ENCODE results near the gene LTBP1. TPM values are rescaled to one million over a fixed set of nuclear protein-coding genes. Genes with fewer than 3 reads are reported as not detected.
"Not testable (repeated sequence)": the region's sequence is repeated elsewhere in the genome, so short reads cannot be mapped to it uniquely, and the experiment has no call there.

Gene LTBP1
- polyA plus RNA-seq, 12 donors, result 53.9 to 102 (median 63.6) TPM; not detected in 1

GRCh38 chr2:33137331-33137730, 190.6 kb downstream of the LTBP1 start:
- DNase-seq, result no peak

- no peak for DNase-seq
Observed at GRCh38 chr2:33139949-33140348, 193.2 kb downstream of the LTBP1 start.

- no peak for DNase-seq
Observed at GRCh38 chr2:33141476-33141875, 194.7 kb downstream of the LTBP1 start.

DNA sequence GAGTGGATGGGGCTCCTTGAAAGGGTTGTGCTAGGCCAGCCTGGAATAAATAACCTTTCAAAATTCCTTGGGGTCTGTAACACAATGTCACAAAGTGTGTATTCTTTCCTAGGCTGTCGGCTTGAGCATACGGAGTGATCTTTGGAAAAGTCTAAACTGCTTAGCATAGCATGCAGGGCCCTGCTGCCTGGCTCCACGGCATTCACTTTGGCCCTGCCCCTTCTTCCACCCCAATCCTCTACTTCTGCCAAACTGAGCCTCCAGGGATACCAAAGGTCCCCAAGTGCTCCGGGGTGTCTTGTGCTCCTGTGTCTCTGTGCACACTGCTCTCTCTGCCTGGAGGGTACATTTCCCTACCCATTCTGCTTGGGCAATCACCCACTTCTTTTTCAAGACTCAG, 196.1 kb downstream of the LTBP1 start:
- DNase-seq, result no peak

- no peak for DNase-seq
Observed at GRCh38 chr2:33144243-33144642, 197.5 kb downstream of the LTBP1 start.

DNA sequence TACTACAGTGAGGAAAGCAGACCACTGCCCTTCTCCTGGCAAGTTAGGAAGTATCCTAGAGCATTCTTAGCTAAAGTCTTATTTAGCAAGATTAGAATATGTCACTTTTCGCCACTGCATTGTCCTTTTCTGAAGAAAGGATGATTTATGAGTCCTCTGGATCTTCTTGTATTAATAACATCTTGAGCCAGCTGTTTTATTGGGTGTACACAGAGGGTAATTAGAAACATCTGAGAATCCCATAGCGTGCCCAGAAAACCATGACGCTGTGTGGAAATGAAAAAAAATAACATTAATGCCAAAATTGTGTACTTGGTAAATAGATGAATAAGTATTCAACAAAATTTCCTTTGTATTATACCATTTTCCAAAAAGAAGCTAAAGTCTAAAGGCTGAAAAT, 198.7 kb downstream of the LTBP1 start:
- no peak for DNase-seq

DNA sequence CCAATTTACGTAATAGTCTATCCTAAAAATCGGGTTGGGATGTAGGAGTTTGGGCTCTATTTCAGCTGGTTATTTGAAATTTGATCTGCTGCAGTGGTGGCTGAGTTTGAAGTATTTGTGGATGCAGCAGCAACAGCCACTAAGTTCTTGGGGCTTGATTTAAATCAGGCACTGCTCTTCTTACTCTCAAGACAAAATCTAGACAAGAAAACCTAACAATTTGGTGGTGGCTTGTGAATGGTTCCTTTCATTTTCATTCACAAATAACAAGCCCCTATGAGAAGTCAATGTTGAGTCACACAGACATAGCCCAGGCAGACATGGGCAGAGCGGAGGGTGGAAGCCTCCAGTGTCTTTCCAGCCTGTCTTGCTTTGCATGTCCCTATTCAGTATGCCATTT, 199.3 kb downstream of the LTBP1 start:
- DNase-seq, result no peak

DNA sequence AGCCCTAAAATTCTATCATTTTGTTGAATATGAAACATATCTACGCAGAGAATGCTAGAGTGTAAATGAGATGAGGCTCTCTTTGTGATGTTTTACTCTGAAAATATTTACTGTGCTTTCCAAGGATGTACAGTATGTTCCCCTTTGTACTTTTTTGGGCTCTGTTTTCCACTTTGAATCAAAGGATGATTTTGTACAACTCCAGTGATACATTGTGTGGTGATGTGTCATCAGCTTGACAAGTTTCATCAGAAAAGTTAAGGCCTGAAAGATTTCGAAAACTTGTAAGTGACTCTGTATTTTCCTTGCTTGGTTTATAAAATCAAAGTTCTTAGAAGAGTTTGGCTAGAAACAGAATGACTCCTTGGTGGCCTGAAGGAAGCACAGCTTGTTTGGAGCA, 206.3 kb downstream of the LTBP1 start:
- no peak for DNase-seq

DNA sequence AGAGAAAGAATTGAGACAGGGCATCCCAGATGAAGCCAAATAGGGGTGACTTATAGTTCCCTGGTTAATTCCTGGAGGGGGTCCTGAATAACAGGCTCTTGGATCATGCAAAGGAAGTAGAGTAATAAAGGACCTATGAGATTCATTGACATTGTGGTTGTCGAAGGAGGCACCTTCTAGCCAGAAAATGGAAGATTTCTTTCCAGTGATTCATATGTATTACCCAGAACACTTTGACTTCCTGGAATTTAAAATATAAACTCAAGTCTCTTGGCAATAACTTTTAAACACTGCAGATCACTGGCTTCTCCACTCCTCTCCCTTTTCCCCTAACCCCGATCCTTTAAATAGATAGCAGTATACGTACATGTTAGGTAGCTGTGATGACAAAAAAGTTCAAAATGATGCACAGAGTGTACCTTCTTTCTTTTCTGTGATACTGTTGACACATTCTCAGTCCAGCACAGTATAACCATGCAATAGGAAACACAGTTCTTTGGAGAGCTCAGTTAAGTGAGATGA, 211.8 kb downstream of the LTBP1 start:
- DNase-seq, result no peak

GRCh38 chr2:33160191-33160590, 213.4 kb downstream of the LTBP1 start:
- no peak for DNase-seq

GRCh38 chr2:33166287-33166881, 219.6 kb downstream of the LTBP1 start:
- no peak for DNase-seq

- DNase-seq, result no peak
Observed at GRCh38 chr2:33167622-33168245, 221.0 kb downstream of the LTBP1 start.

DNA sequence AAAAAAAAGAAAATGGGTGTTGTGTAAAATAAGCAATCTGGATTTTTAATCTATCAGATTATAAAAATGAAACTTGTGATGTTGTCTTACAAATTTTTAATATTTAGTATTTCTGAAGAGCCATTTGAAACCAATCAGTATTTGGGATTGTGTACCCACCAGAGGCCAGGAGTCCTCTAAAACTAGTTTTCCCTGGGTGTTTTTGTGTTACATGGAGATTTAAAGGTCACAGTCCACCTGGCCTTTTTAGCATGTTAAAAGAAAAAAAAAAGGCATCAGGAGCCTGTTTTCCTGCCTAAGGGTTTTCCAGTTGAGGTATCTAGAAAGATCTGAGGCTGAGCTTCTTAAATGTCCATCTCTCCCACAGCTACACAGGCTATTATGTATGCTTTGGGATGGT, 221.7 kb downstream of the LTBP1 start:
- no peak for DNase-seq

GRCh38 chr2:33168922-33169321, 222.2 kb downstream of the LTBP1 start:
- no peak for DNase-seq

GRCh38 chr2:33170251-33170650, 223.5 kb downstream of the LTBP1 start:
- DNase-seq, result not testable (repeated sequence)

DNA sequence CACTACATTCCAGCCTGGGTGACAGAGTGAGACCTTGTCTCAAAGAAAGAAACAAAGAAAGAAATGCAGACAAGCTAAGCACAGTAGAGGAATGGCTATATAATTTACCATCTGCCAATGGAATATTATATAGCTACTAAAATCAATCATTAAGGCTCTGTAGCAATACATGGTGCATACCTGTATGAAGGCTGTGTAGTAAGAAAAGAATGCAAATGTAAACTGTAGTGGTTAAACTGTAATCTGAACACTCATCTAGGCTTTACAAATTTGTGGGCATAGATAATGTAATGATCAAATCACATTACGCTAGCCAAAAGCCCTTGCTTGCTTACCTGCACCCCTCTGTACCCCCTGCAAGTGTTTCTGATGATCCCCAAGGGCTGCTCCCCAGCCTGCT, 230.9 kb downstream of the LTBP1 start:
- DNase-seq, result no peak

GRCh38 chr2:33178209-33178608, 231.5 kb downstream of the LTBP1 start:
- DNase-seq, result no peak

- DNase-seq, result no peak
Observed at GRCh38 chr2:33180915-33181314, 234.2 kb downstream of the LTBP1 start.

DNA sequence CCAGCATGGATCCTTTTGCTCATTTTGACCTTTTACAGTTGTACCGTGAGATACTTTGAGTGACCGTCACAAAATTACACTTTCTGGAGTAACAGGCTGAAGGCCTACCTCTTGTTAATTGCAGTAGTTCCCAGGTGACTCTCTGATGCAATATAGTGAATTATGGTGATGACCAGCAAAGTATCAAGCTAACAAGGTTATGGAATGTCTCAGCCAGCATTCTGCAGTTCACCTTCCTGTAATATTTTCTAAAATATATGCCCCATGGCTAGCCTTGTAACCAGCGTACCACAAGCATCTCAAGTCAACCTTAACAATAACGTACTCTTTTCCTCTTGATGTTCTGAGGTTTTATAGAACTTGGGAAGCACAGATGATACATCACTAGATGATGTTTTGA, 234.7 kb downstream of the LTBP1 start:
- no peak for DNase-seq

GRCh38 chr2:33184041-33184440, 237.3 kb downstream of the LTBP1 start:
- no peak for DNase-seq

DNA sequence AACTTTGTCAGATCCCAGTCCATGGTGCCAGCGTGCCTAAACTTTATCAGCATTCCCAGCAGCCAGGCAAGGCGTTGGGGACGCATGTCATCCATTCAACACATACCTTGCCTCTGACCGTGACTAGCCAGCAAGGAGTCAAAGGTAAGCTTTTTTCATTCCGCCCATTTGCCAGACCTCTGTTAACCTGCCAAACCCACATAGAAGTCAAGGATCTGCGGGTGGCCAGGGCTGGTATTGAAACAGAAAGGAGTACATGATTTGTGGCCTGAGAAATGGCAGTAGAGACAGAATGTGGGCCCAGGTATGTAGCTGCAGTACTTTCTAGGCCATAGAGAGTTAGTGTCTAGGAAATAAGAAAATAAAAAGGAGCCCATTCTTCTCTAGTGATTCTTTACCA, 240.2 kb downstream of the LTBP1 start:
- no peak for DNase-seq

DNA sequence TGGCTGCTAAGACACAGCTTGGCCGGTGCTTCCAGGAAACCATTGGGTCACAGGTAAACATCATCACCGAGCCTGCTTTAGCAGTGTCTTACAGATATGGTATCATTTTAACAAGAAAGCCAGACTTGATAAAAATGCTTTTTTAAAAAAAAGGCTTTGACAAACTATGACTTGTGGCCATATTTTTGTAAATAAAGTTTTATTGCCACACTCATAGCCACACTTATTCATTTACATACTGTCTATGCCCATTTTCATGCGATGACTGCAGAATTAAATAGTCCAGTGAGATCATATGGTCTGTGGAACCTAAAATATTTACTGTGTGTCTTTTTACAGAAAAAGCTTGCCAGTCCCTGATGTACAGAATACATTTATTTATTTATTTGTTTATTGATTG, 242.0 kb downstream of the LTBP1 start:
- DNase-seq, result no peak

- no peak for DNase-seq
Observed at GRCh38 chr2:33190393-33190937, 243.7 kb downstream of the LTBP1 start.

DNA sequence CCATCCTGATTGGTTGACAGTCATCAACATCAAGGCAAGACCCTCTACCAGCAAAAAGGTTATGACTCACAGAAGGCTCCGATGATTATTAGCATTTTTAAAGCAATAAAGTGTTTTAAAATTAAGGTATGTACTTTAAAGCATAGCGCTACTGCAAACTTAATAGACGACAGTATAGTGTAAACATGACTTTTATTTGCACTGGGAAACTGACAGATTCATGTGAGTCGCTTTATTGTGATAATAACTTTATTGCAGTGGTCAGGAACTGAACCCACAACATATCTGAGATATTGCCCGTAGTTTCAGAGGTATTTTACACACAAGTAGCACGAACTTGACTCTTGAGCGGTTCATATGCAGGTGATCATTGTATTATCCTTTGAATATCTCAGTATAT, 249.1 kb downstream of the LTBP1 start:
- DNase-seq, result no peak
